Activated CD8-positive, alpha-beta memory T cell treated with anti-CD3 and anti-CD28 coated beads, Interleukin-2, amount 50 U/mL, for 1 hour (primary cell): ENCODE measurements around the gene WDR64.
A peak's percentile ranks its signal among the peaks of the same experiment; 100 is the strongest.
"Not testable (repeated sequence)": the region's sequence is repeated elsewhere in the genome, so short reads cannot be mapped to it uniquely, and the experiment has no call there.

Source experiments
- DNase-seq: peaks from one replicate; pipeline ENCODE4 v3.0.0-alpha.2; 2020; ENCODE audit errors: extremely low read depth

WDR64 gene

GRCh38 chr1:241658081-241658793 lies 6.2 kb downstream of the WDR64 start:
- DNase-seq, result no peak

- DNase-seq, result not testable (repeated sequence)
Measured at GRCh38 chr1:241659016-241659415, 6.9 kb downstream of the WDR64 start.

- no peak for DNase-seq
Measured at GRCh38 chr1:241660424-241660972, 8.4 kb downstream of the WDR64 start.

- DNase-seq, result no peak
Measured at GRCh38 chr1:241666419-241666818, 14.3 kb downstream of the WDR64 start.

- no peak for DNase-seq
Measured at GRCh38 chr1:241672301-241672700, 20.2 kb downstream of the WDR64 start.

- DNase-seq, result no peak
Measured at GRCh38 chr1:241674805-241675384, 22.8 kb downstream of the WDR64 start.

- DNase-seq, result no peak
Measured at GRCh38 chr1:241675983-241676382, 23.9 kb downstream of the WDR64 start.

GRCh38 chr1:241677201-241677600 lies 25.1 kb downstream of the WDR64 start:
- DNase-seq, result peak; percentile 8

GRCh38 chr1:241678536-241678935 lies 26.5 kb downstream of the WDR64 start:
- DNase-seq, result no peak

- DNase-seq, result no peak
Measured at GRCh38 chr1:241679404-241679803, 27.3 kb downstream of the WDR64 start.

GRCh38 chr1:241679961-241680360 lies 27.9 kb downstream of the WDR64 start:
- DNase-seq, result no peak

GRCh38 chr1:241681861-241682448 lies 29.9 kb downstream of the WDR64 start:
- DNase-seq, result not testable (repeated sequence)

- DNase-seq, result no peak
Measured at GRCh38 chr1:241682921-241683320, 30.8 kb downstream of the WDR64 start.

- DNase-seq, result no peak
Measured at GRCh38 chr1:241684108-241684507, 32.0 kb downstream of the WDR64 start.

GRCh38 chr1:241688940-241689368 lies 36.9 kb downstream of the WDR64 start:
- no peak for DNase-seq

GRCh38 chr1:241695246-241696171 lies 43.4 kb downstream of the WDR64 start:
- DNase-seq, result no peak

GRCh38 chr1:241696172-241696814 lies 44.2 kb downstream of the WDR64 start:
- no peak for DNase-seq

- no peak for DNase-seq
Measured at GRCh38 chr1:241696815-241697639, 44.9 kb downstream of the WDR64 start.

- DNase-seq, result no peak
Measured at GRCh38 chr1:241697640-241698018, 45.5 kb downstream of the WDR64 start.

GRCh38 chr1:241698177-241698576 lies 46.1 kb downstream of the WDR64 start:
- DNase-seq, result no peak
